HEK293 (cell line): ENCODE data around the gene DOCK1.

Experiments
- CTCF ChIA-PET: fragments of 350-600 bp; formaldehyde crosslinking; extraction: SDS; loops from one replicate; lab custom pipeline; 2021; ENCODE audit warnings: antibody characterized with exemption; lab: Yijun Ruan, JAX
- POLR2A ChIA-PET: fragments of 300-600 bp; formaldehyde crosslinking; extraction: SDS; loops from one replicate; lab custom pipeline; 2020; ENCODE audit warnings: antibody characterized with exemption, inconsistent platforms; lab: Yijun Ruan, JAX
- H3K27ac ChIP-seq: fragments of 200-500 bp; sonication (Bioruptor generic); 2 replicates; pipeline ENCODE4 v1.5.1; 2014; ENCODE audit warnings: low read depth, low read length, control low read depth, inconsistent platforms; ENCODE audit errors: extremely low read depth
- H3K36me3 ChIP-seq, 2 experiments: fragments of 200-500 bp in 1 of 2; sonication (Bioruptor generic) in 1 of 2; 1 replicate in 1 of 2; 2 replicates in 1 of 2; pipeline ENCODE4 v1.5.1; 2014 to 2017; ENCODE audit warnings: inconsistent platforms in 2 of 2, low read length in 2 of 2; ENCODE audit not compliant: control insufficient read depth in 2 of 2, insufficient read depth in 1 of 2
- H3K4me1 ChIP-seq: fragments of 200-500 bp; sonication (Bioruptor generic); 2 replicates; pipeline ENCODE4 v1.5.1; 2014; ENCODE audit warnings: mild to moderate bottlenecking, low read length, inconsistent platforms; ENCODE audit not compliant: control insufficient read depth, insufficient read depth
- H3K4me3 ChIP-seq: 2 replicates; pipeline ENCODE4 v1.5.1; 2011; ENCODE audit warnings: low read depth, mild to moderate bottlenecking, control low read depth, low read length, moderate library complexity
- H3K9me3 ChIP-seq: fragments of 200-500 bp; sonication (Bioruptor generic); 2 replicates; pipeline ENCODE4 v1.5.1; 2014; ENCODE audit warnings: low read depth, low read length, inconsistent platforms; ENCODE audit not compliant: control insufficient read depth, insufficient read depth
- GLI4 ChIP-seq: fragments of 450-650 bp; formaldehyde crosslinking; IDR thresholded peaks from 2 replicates; pipeline ENCODE4 v1.5.1; 2016; ENCODE audit warnings: missing biosample characterization, missing genetic modification characterization
- INSM2 ChIP-seq: fragments of 450-650 bp; formaldehyde crosslinking; IDR thresholded peaks from 2 replicates; pipeline ENCODE4 v1.5.1; 2016; ENCODE audit warnings: missing biosample characterization, missing genetic modification characterization
- MEIS1 ChIP-seq: sonication (generic); formaldehyde crosslinking; IDR thresholded peaks from 2 replicates; pipeline ENCODE4 v1.8.1; 2022; ENCODE audit warnings: missing genetic modification reagents, mild to moderate bottlenecking, borderline replicate concordance
- PBX3 ChIP-seq: sonication (generic); formaldehyde crosslinking; IDR thresholded peaks from 2 replicates; pipeline ENCODE4 v1.8.1; 2022; ENCODE audit warnings: mild to moderate bottlenecking, moderate library complexity, missing genetic modification reagents
- PRDM10 ChIP-seq: fragments of 450-650 bp; formaldehyde crosslinking; IDR thresholded peaks from 2 replicates; pipeline ENCODE4 v1.5.1; 2016; ENCODE audit warnings: missing biosample characterization, missing genetic modification characterization
- REPIN1 ChIP-seq: fragments of 450-650 bp; formaldehyde crosslinking; IDR thresholded peaks from 2 replicates; pipeline ENCODE4 v1.5.1; 2017; ENCODE audit warnings: missing biosample characterization, missing genetic modification characterization, low read depth
- TSHZ1 ChIP-seq: fragments of 450-650 bp; formaldehyde crosslinking; IDR thresholded peaks from 2 replicates; pipeline ENCODE4 v1.5.1; 2016; ENCODE audit warnings: missing biosample characterization, missing genetic modification characterization, borderline replicate concordance
- ZNF174 ChIP-seq: fragments of 450-650 bp; formaldehyde crosslinking; IDR thresholded peaks from 2 replicates; pipeline ENCODE4 v1.5.0; 2017; ENCODE audit warnings: missing biosample characterization, mild to moderate bottlenecking, missing genetic modification characterization
- ZNF175 ChIP-seq: fragments of 450-650 bp; formaldehyde crosslinking; IDR thresholded peaks from 2 replicates; pipeline ENCODE4 v1.5.1; 2016; ENCODE audit warnings: missing biosample characterization, missing genetic modification characterization
- ZNF202 ChIP-seq: fragments of 450-650 bp; formaldehyde crosslinking; IDR thresholded peaks from 2 replicates; pipeline ENCODE4 v1.5.1; 2016; ENCODE audit warnings: missing biosample characterization, missing genetic modification characterization, borderline replicate concordance
- ZNF488 ChIP-seq: fragments of 450-650 bp; formaldehyde crosslinking; IDR thresholded peaks from 2 replicates; pipeline ENCODE4 v1.5.1; 2016; ENCODE audit warnings: missing biosample characterization, missing genetic modification characterization
- ZNF530 ChIP-seq: fragments of 450-650 bp; formaldehyde crosslinking; IDR thresholded peaks from 2 replicates; pipeline ENCODE4 v1.5.1; 2016; ENCODE audit warnings: low read depth, missing biosample characterization, missing genetic modification characterization
- ZNF558 ChIP-seq: fragments of 450-650 bp; formaldehyde crosslinking; IDR thresholded peaks from 2 replicates; pipeline ENCODE4 v1.5.1; 2016; ENCODE audit warnings: missing biosample characterization, missing genetic modification characterization
- ZNF768 ChIP-seq: fragments of 450-650 bp; formaldehyde crosslinking; IDR thresholded peaks from 2 replicates; pipeline ENCODE4 v1.5.1; 2018; ENCODE audit warnings: missing biosample characterization, mild to moderate bottlenecking, missing genetic modification characterization
- ZSCAN16 ChIP-seq: fragments of 450-650 bp; formaldehyde crosslinking; IDR thresholded peaks from 2 replicates; pipeline ENCODE4 v1.5.1; 2016; ENCODE audit warnings: missing biosample characterization, missing genetic modification characterization
- TF ChIP-seq, protein P1 (sequence below): fragments of 450-650 bp; formaldehyde crosslinking; IDR thresholded peaks from 2 replicates; pipeline ENCODE4 v1.5.1; 2016; ENCODE audit warnings: missing biosample characterization, missing genetic modification characterization
- TF ChIP-seq, protein P2 (sequence below): fragments of 450-650 bp; formaldehyde crosslinking; IDR thresholded peaks from 2 replicates; pipeline ENCODE4 v1.5.1; 2017; ENCODE audit warnings: missing biosample characterization, missing genetic modification characterization

The DOCK1 gene

DNA sequence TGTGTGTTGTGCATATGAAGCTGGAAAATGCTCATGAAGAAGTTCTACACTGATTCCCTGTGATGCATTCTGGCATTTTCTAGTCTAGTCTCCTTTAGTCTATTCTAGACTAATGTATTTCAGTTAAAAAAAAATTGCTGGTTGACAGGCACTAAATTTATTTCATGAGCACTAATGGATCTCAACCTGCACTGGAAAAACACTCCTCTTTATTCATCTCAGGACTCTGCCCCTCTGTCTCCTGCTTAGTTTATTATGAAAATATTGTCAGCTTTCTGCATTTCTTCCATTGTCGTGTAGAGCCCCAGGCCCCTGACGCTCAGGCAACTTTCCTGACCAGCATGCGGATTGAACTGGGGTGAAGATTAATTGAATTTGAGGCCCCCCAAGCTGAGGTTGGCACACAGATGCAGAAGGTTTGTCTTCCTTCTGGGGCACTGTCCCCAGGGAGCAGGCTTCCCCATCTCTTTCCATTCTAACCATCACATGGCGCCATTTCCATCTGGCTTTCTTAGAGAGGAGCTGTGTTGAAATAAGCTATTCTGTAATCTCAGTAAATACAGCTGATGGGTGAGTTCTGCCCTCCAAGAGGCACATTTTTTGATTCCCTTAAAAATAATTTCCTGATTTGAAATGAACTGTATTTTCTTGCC lies 162.4 kb downstream of the DOCK1 start (continued):
- no peak for TF ChIP-seq ZNF488 (tag by site-specific recombination)
- TF ChIP-seq, all 188 proteins: peak for 0

- Histone ChIP-seq H3K4me1 (no peaks in the 10 kb centered on the region), H3K27ac (no peak overlapping the region), H3K4me3 (no peak overlapping the region), H3K9me3 (no peaks in the 10 kb centered on the region), H3K36me3 (peaks cover 0 to 45% of the 10 kb centered on the region in 2 experiments; a peak in 1 of 3 replicates)
- no peak for TF ChIP-seq REPIN1 (tag by site-specific recombination)
- ChIA-PET POLR2A (no interaction called here), CTCF (no interaction called here)
Measured at GRCh38 chr10:127068485-127068884, 163.3 kb downstream of the DOCK1 start.

GRCh38 chr10:127069436-127069835 lies 164.2 kb downstream of the DOCK1 start:
- H3K4me1 ChIP-seq, result no peaks in the 10 kb centered on the region
- peaks cover 0 to 45% of the 10 kb centered on the region in 2 experiments; a peak in 1 of 3 replicates for H3K36me3 ChIP-seq
- no peaks in the 10 kb centered on the region for H3K9me3 ChIP-seq
- POLR2A ChIA-PET, result no interaction called here
- H3K4me3 ChIP-seq, result no peak overlapping the region
- CTCF ChIA-PET, result no interaction called here
- TF ChIP-seq ZNF768 (no peak), PRDM10 (tag by site-specific recombination) (no peak), INSM2 (tag by site-specific recombination) (no peak), GLI4 (tag by site-specific recombination) (no peak), TSHZ1 (tag by site-specific recombination) (no peak), MEIS1 (CRISPR knock-in tag) (no peak), ZNF174 (no peak), ZNF558 (tag by site-specific recombination) (no peak), ZNF530 (no peak), PBX3 (CRISPR knock-in tag) (no peak), ZNF202 (tag by site-specific recombination) (no peak), ZNF175 (no peak), ZSCAN16 (tag by site-specific recombination) (no peak)
- TF ChIP-seq, protein P1, sequence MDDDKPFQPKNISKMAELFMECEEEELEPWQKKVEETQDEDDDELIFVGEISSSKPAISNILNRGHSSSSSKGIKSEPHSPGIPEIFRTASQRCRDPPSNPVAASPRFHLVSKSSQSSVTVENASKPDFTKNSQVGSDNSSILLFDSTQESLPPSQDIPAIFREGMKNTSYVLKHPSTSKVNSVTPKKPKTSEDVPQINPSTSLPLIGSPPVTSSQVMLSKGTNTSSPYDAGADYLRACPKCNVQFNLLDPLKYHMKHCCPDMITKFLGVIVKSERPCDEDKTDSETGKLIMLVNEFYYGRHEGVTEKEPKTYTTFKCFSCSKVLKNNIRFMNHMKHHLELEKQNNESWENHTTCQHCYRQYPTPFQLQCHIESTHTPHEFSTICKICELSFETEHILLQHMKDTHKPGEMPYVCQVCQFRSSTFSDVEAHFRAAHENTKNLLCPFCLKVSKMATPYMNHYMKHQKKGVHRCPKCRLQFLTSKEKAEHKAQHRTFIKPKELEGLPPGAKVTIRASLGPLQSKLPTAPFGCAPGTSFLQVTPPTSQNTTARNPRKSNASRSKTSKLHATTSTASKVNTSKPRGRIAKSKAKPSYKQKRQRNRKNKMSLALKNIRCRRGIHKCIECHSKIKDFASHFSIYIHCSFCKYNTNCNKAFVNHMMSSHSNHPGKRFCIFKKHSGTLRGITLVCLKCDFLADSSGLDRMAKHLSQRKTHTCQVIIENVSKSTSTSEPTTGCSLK (tag by site-specific recombination), result no peak
- TF ChIP-seq, protein P2, sequence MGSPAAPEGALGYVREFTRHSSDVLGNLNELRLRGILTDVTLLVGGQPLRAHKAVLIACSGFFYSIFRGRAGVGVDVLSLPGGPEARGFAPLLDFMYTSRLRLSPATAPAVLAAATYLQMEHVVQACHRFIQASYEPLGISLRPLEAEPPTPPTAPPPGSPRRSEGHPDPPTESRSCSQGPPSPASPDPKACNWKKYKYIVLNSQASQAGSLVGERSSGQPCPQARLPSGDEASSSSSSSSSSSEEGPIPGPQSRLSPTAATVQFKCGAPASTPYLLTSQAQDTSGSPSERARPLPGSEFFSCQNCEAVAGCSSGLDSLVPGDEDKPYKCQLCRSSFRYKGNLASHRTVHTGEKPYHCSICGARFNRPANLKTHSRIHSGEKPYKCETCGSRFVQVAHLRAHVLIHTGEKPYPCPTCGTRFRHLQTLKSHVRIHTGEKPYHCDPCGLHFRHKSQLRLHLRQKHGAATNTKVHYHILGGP (tag by site-specific recombination), result no peak
- no peak overlapping the region for H3K27ac ChIP-seq
